Measurements from ENCODE around the gene PATJ.

The PATJ gene

DNA sequence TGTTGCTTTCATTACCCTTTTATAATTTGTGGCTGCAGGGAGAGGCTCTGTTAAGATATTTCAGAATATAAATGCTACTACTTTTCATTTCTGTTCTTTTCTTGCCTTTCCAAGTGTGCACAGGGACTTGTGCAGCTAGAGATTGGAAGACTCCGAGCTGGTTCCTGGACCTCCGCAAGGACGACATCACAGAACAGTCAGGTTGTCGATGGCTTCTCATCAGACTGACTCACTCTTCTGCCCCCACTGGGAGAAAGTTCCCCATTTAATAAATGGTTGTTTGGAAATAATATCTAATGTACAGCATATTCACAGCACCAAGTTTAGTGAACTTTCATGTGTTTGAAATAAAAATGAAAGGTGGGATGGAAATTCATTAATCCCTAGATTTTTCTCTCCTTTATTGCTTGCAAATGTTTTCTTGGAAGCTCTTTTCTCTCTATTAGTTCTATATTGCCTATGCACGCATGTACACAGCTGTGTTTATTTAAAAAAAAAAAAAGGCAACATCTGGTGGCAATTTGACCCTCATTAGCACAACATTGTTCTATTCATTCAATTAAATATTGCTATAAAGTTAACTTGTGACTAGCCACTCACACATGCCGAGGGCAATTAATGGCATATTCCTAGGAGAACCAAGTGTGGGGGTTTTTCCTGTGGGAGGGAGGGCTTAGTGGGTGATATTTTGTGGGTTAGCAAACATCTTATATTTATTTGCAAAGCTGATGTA lies 374.9 kb downstream of the PATJ start:
- H3K9ac ChIP-seq (ENCODE audit: low read length), result no peak overlapping the region
- no CpG with 5 or more reads among the region's 6 CpGs for WGBS (ENCODE audit: extremely low coverage, insufficient coverage, low lambda C conversion rate)
- H3K27ac ChIP-seq (ENCODE audit: low read depth, low read length), result no peak overlapping the region

DNA sequence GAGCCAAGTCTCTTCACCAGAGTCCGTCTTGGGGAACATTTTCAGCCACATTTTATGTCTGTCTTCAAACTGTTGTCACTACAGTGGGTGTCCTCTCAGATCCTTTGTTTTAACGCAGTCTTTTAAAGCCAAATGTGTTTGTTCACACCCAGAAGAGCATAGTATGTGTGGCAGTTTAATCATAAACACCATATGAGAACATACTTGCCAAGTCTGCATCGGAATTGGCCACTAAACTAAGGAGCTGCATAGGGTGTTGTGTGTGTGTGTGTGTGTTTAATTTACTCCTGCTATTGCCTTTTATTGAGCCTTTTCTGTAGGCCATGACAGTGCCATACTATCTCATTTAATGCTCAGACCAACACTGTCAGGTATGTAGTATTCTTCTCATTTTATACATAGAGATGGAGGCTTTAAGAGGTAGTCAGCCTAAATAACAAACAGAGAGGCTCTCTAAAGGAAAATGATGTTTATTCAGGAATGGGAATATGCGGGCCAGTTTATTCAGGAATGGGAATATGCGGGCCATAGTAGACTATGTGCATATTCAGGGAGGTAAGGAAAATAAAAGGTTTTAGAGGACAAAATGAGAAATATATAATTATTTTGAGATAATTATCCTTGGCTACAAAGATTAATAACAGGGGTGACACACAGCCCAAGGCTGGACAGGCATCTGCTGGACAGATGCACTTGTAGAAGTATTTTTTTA lies 384.5 kb downstream of the PATJ start:
- H3K79me1 ChIP-seq (ENCODE audit: low read length), result no peaks in the 10 kb centered on the region
- no peaks in the 10 kb centered on the region for H3K27me3 ChIP-seq (ENCODE audit: insufficient read depth, low read length, poor library complexity)
- H3K18ac ChIP-seq (ENCODE audit: low read length), result no peak overlapping the region
- no peak overlapping the region for H2BK15ac ChIP-seq (replicated peaks; ENCODE audit: low read depth)
- H3K9ac ChIP-seq (ENCODE audit: low read length), result no peak overlapping the region
- WGBS (ENCODE audit: extremely low coverage, insufficient coverage, low lambda C conversion rate), result no CpG with 5 or more reads among the region's 5 CpGs
- H3K23ac ChIP-seq (ENCODE audit: low read length), result no peak overlapping the region
- H2BK120ac ChIP-seq (ENCODE audit: low read depth, low read length), result no peak overlapping the region
- no peak overlapping the region for H4K8ac ChIP-seq (ENCODE audit: low read depth, low read length)
- no peak overlapping the region for H3K4me3 ChIP-seq (ENCODE audit: low read length)
- H3K36me3 ChIP-seq (ENCODE audit: control insufficient read depth, insufficient read depth, low read length), result no peaks in the 10 kb centered on the region
- H3K4ac ChIP-seq (ENCODE audit: low read depth, low read length), result no peak overlapping the region
- no peaks in the 10 kb centered on the region for H3K79me2 ChIP-seq (ENCODE audit: control insufficient read depth, insufficient read depth, low read length)
- no peak overlapping the region for H3K4me2 ChIP-seq (ENCODE audit: low read length)
- no peak overlapping the region for H3K27ac ChIP-seq (ENCODE audit: low read depth, low read length)
- no peak overlapping the region for H3K56ac ChIP-seq (ENCODE audit: low read length)
- DNase-seq, result no peak
- no peak overlapping the region for H2AK5ac ChIP-seq (ENCODE audit: low read length)
- H3K4me1 ChIP-seq (ENCODE audit: control insufficient read depth, low read depth, low read length), result no peaks in the 10 kb centered on the region
- H2BK5ac ChIP-seq (ENCODE audit: low read length), result no peak overlapping the region
- no peak overlapping the region for H4K5ac ChIP-seq (ENCODE audit: low read length)

More for the DNA sequence above, 374.9 kb downstream of the PATJ start:
- DNase-seq, result no peak
- Histone ChIP-seq H2BK15ac (replicated peaks; ENCODE audit: low read depth) (no peak overlapping the region), H3K4me1 (ENCODE audit: control insufficient read depth, low read depth, low read length) (no peaks in the 10 kb centered on the region), H3K27me3 (ENCODE audit: insufficient read depth, low read length, poor library complexity) (no peaks in the 10 kb centered on the region), H4K8ac (ENCODE audit: low read depth, low read length) (no peak overlapping the region), H3K4me3 (ENCODE audit: low read length) (no peak overlapping the region), H3K56ac (ENCODE audit: low read length) (no peak overlapping the region), H2BK120ac (ENCODE audit: low read depth, low read length) (no peak overlapping the region), H3K4me2 (ENCODE audit: low read length) (no peak overlapping the region), H2BK5ac (ENCODE audit: low read length) (no peak overlapping the region), H3K18ac (ENCODE audit: low read length) (no peak overlapping the region), H3K36me3 (ENCODE audit: control insufficient read depth, insufficient read depth, low read length) (no peaks in the 10 kb centered on the region), H4K5ac (ENCODE audit: low read length) (no peak overlapping the region), H3K4ac (ENCODE audit: low read depth, low read length) (no peak overlapping the region), H2AK5ac (ENCODE audit: low read length) (no peak overlapping the region), H3K23ac (ENCODE audit: low read length) (no peak overlapping the region), H3K79me1 (ENCODE audit: low read length) (no peaks in the 10 kb centered on the region), H3K79me2 (ENCODE audit: control insufficient read depth, insufficient read depth, low read length) (no peaks in the 10 kb centered on the region)

DNA sequence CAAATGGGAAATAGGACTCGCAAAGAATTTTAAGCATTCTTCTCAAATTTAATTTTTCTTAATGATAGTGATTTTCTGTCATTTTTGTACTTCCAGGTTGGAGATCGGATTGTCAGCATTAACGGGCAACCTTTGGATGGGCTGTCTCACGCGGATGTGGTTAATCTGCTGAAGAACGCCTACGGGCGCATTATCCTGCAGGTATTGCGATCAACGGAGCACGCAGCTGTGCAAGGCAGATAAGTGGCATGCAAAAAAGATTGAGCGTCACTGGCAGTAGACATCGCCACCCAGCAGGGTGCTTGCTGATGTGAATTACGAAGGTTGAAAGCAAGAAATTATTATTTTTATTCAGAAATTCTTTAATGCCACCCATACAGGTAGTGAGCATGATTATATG lies 386.5 kb downstream of the PATJ start:
- H3K4me3 ChIP-seq (ENCODE audit: low read length), result no peak overlapping the region
- no peak overlapping the region for H3K18ac ChIP-seq (ENCODE audit: low read length)
- H2BK15ac ChIP-seq (replicated peaks; ENCODE audit: low read depth), result no peak overlapping the region
- H4K8ac ChIP-seq (ENCODE audit: low read depth, low read length), result no peak overlapping the region
- no peak overlapping the region for H2BK120ac ChIP-seq (ENCODE audit: low read depth, low read length)
- H3K36me3 ChIP-seq (ENCODE audit: control insufficient read depth, insufficient read depth, low read length), result no peaks in the 10 kb centered on the region
- no peak for DNase-seq
- H3K79me2 ChIP-seq (ENCODE audit: control insufficient read depth, insufficient read depth, low read length), result no peaks in the 10 kb centered on the region
- WGBS (ENCODE audit: extremely low coverage, insufficient coverage, low lambda C conversion rate), result no CpG with 5 or more reads among the region's 14 CpGs
- H2BK5ac ChIP-seq (ENCODE audit: low read length), result no peak overlapping the region
- no peak overlapping the region for H3K27ac ChIP-seq (ENCODE audit: low read depth, low read length)
- no peak overlapping the region for H2AK5ac ChIP-seq (ENCODE audit: low read length)
- no peaks in the 10 kb centered on the region for H3K27me3 ChIP-seq (ENCODE audit: insufficient read depth, low read length, poor library complexity)
- H4K5ac ChIP-seq (ENCODE audit: low read length), result no peak overlapping the region
- no peak overlapping the region for H3K9ac ChIP-seq (ENCODE audit: low read length)
- H3K79me1 ChIP-seq (ENCODE audit: low read length), result no peaks in the 10 kb centered on the region
- no peak overlapping the region for H3K4ac ChIP-seq (ENCODE audit: low read depth, low read length)
- no peak overlapping the region for H3K56ac ChIP-seq (ENCODE audit: low read length)
- no peaks in the 10 kb centered on the region for H3K4me1 ChIP-seq (ENCODE audit: control insufficient read depth, low read depth, low read length)
- no peak overlapping the region for H3K4me2 ChIP-seq (ENCODE audit: low read length)
- H3K23ac ChIP-seq (ENCODE audit: low read length), result no peak overlapping the region

DNA sequence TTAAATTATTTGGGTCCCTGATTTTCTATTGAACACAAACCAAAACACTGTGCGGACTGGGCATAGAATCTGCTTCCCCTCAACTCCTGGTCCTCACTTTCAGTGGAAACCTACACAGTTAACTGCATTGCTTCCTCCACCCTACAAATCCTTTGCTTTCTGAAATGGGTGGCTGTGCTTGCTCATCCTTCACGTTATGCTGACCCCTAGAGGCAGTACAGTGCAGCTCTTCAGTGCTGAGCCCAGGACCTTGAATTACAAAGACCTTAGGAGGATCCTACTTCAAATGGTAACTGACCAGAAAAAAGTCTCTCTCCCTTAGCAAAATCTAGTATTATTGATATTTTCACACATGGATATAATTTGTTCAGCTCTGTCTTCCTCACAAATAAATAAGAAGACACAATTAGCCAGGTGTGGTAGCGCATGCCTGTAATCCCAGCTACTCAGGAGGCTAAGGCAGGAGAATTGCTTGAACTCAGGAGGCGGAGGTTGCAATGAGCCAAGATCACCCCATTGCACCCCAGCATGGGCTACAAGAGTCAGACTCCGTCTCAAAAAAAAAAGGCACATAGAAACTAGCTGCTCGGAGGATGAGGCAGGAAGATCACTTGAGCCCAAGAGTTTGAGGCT lies 388.9 kb downstream of the PATJ start:
- Histone ChIP-seq H4K5ac (ENCODE audit: low read length) (no peak overlapping the region), H3K27ac (ENCODE audit: low read depth, low read length) (no peak overlapping the region), H3K18ac (ENCODE audit: low read length) (no peak overlapping the region), H3K4ac (ENCODE audit: low read depth, low read length) (no peak overlapping the region), H3K4me1 (ENCODE audit: control insufficient read depth, low read depth, low read length) (no peaks in the 10 kb centered on the region), H3K79me2 (ENCODE audit: control insufficient read depth, insufficient read depth, low read length) (no peaks in the 10 kb centered on the region), H3K4me3 (ENCODE audit: low read length) (no peak overlapping the region), H3K23ac (ENCODE audit: low read length) (no peak overlapping the region), H3K79me1 (ENCODE audit: low read length) (no peaks in the 10 kb centered on the region), H3K9ac (ENCODE audit: low read length) (no peak overlapping the region), H3K56ac (ENCODE audit: low read length) (no peak overlapping the region), H2BK15ac (replicated peaks; ENCODE audit: low read depth) (no peak overlapping the region), H3K4me2 (ENCODE audit: low read length) (no peak overlapping the region), H4K8ac (ENCODE audit: low read depth, low read length) (no peak overlapping the region), H2AK5ac (ENCODE audit: low read length) (no peak overlapping the region), H2BK120ac (ENCODE audit: low read depth, low read length) (no peak overlapping the region), H3K36me3 (ENCODE audit: control insufficient read depth, insufficient read depth, low read length) (no peaks in the 10 kb centered on the region), H3K27me3 (ENCODE audit: insufficient read depth, low read length, poor library complexity) (no peaks in the 10 kb centered on the region), H2BK5ac (ENCODE audit: low read length) (no peak overlapping the region)
- no CpG with 5 or more reads among the region's 6 CpGs for WGBS (ENCODE audit: extremely low coverage, insufficient coverage, low lambda C conversion rate)
- peak; percentile 88 for DNase-seq

DNA sequence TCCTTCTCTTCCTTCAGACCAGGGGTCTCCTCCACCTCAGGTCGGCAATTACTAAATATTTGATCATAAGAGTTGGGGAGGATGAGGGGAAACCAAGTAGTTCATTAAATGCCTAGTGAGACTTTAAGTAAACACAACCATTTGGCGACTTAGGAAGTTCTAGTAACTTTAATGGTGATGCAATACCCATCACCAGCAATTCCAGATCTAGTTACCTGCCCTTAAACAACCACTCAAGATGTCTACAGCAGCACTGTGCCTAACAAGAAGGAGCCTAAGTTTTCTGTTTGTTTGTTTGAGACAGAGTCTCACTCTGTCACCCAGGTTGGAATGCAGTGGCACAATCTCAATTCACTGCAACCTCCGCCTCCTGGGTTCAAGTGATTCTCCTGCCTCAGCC lies 395.7 kb downstream of the PATJ start:
- no peak overlapping the region for H3K27ac ChIP-seq (ENCODE audit: low read depth, low read length)
- H2AK5ac ChIP-seq (ENCODE audit: low read length), result no peak overlapping the region
- no peak overlapping the region for H2BK5ac ChIP-seq (ENCODE audit: low read length)
- H3K79me2 ChIP-seq (ENCODE audit: control insufficient read depth, insufficient read depth, low read length), result no peaks in the 10 kb centered on the region
- no peak overlapping the region for H3K23ac ChIP-seq (ENCODE audit: low read length)
- DNase-seq, result no peak
- H3K56ac ChIP-seq (ENCODE audit: low read length), result no peak overlapping the region
- H3K4ac ChIP-seq (ENCODE audit: low read depth, low read length), result no peak overlapping the region
- no peaks in the 10 kb centered on the region for H3K36me3 ChIP-seq (ENCODE audit: control insufficient read depth, insufficient read depth, low read length)
- no peak overlapping the region for H4K5ac ChIP-seq (ENCODE audit: low read length)
- no peak overlapping the region for H4K8ac ChIP-seq (ENCODE audit: low read depth, low read length)
- WGBS (ENCODE audit: extremely low coverage, insufficient coverage, low lambda C conversion rate), result no CpG with 5 or more reads among the region's 3 CpGs
- no peak overlapping the region for H3K4me3 ChIP-seq (ENCODE audit: low read length)
- H2BK15ac ChIP-seq (replicated peaks; ENCODE audit: low read depth), result no peak overlapping the region
- H3K18ac ChIP-seq (ENCODE audit: low read length), result no peak overlapping the region
- no peaks in the 10 kb centered on the region for H3K27me3 ChIP-seq (ENCODE audit: insufficient read depth, low read length, poor library complexity)
- H3K79me1 ChIP-seq (ENCODE audit: low read length), result no peaks in the 10 kb centered on the region
- H3K9ac ChIP-seq (ENCODE audit: low read length), result no peak overlapping the region
- no peak overlapping the region for H3K4me2 ChIP-seq (ENCODE audit: low read length)
- peaks cover 10% of the 10 kb centered on the region for H3K4me1 ChIP-seq (ENCODE audit: control insufficient read depth, low read depth, low read length)
- H2BK120ac ChIP-seq (ENCODE audit: low read depth, low read length), result no peak overlapping the region
